Body of pancreas (tissue), 4 donors: Measurements from ENCODE around the gene BTBD18. TPM values are rescaled to one million over a fixed set of nuclear protein-coding genes. Genes with fewer than 3 reads are reported as not detected.

Experiments
- ATAC-seq: fragments of 150-250 bp; one replicate; pipeline ENCODE4 v1.9.1; 2016
- DNase-seq, 4 donors: peaks; one replicate each; pipeline ENCODE4 v3.0.0-alpha.2; 2019
- H3K27ac ChIP-seq, 4 donors: fragments of 200-600 bp; sonication (generic); 1 replicate in 3 of 4; 2 replicates in 1 of 4; pipeline versions ENCODE4 v1.5.1 to v1.6.1; 2016 to 2019; ENCODE audit warnings: mild to moderate bottlenecking in 1 of 4, mixed read lengths in 1 of 4, moderate library complexity in 1 of 4
- H3K27me3 ChIP-seq, 2 donors: fragments of 200-600 bp; sonication (generic); one replicate each; pipeline ENCODE4 v1.6.0; 2016; ENCODE audit warnings: mild to moderate bottlenecking in 1 of 2
- H3K36me3 ChIP-seq, 2 donors: fragments of 200-600 bp; sonication (generic); replicated peaks in 1 of 2; 2 replicates each; pipeline ENCODE4 v1.5.1; 2016; ENCODE audit warnings: low read depth in 2 of 2; ENCODE audit not compliant: insufficient read depth in 1 of 2
- H3K4me1 ChIP-seq: fragments of 200-600 bp; sonication (generic); one replicate; pipeline ENCODE4 v1.6.0; 2016
- H3K4me3 ChIP-seq, 2 donors: fragments of 200-600 bp; sonication (generic); 1 replicate in 1 of 2; 2 replicates in 1 of 2; pipeline ENCODE4 v1.5.1; 2016 to 2019
- H3K9me3 ChIP-seq, 3 donors: fragments of 200-600 bp; sonication (generic); 1 replicate in 2 of 3; 2 replicates in 1 of 3; pipeline ENCODE4 v1.5.1; 2016
- CTCF ChIP-seq, 7 experiments: fragments of 450-650 bp in 4 of 7; fragments of 200-600 bp in 3 of 7; sonication (generic) in 3 of 7; IDR thresholded peaks; one replicate each; pipeline ENCODE4 v1.5.1; 2016 to 2019; ENCODE audit warnings: antibody characterized with exemption in 7 of 7
- POLR2A ChIP-seq, 3 donors: fragments of 450-650 bp; IDR thresholded peaks; one replicate each; pipeline ENCODE4 v1.6.1; 2016; ENCODE audit warnings: antibody characterized with exemption in 3 of 3, mild to moderate bottlenecking in 2 of 3
- WGBS, 2 donors: methylation state at CpG; one replicate each; pipeline ENCODE4 v1.1.5; 2017; 5-methylcytosine and 5-hydroxymethylcytosine counted together
- intact Hi-C: fragments of 100-400 bp; cut with DNase I; formaldehyde crosslinking; loops from one replicate; pipeline ENCODE4 v1.15.1; 2023
- total RNA-seq, 2 donors: library from RNA; depleted of rRNA; stranded (reverse); fragments of >200 nt; gene quantifications; one replicate each; pipeline ENCODE4 v1.1.0, GENCODE V29; 2016

BTBD18 gene
- total RNA-seq, 2 donors from 2014 or later = not detected

- H3K27ac ChIP-seq = peak overlapping the region in 2 of 4 donors; percentile 31 to 79
- H3K4me3 ChIP-seq = no peak overlapping the region
- TF ChIP-seq POLR2A (IDR thresholded peaks at IDR 0.05) = no peak
- TF ChIP-seq CTCF (IDR thresholded peaks at IDR 0.05) = no peak
- H3K36me3 ChIP-seq = peaks cover 6 to 13% of the 10 kb centered on the region in 2 donors
- no peak for ATAC-seq
- intact Hi-C loops = no loop called here
- no peak for DNase-seq
- H3K27me3 ChIP-seq = no peaks in the 10 kb centered on the region
- peaks cover 56% of the 10 kb centered on the region for H3K4me1 ChIP-seq
- WGBS, 2 donors = 35 to 41% methylated on average over 8 of the region's 8 CpGs
- H3K9me3 ChIP-seq = no peaks in the 10 kb centered on the region
Observed at GRCh38 chr11:57793351-57794115, 41.9 kb upstream of the BTBD18 start.

- Histone ChIP-seq H3K9me3 (no peaks in the 10 kb centered on the region), H3K4me3 (no peak overlapping the region), H3K27me3 (no peaks in the 10 kb centered on the region), H3K27ac (peak overlapping the region; percentile 20 to 79 (median 33)), H3K4me1 (peaks cover 56% of the 10 kb centered on the region), H3K36me3 (peaks cover 6 to 13% of the 10 kb centered on the region in 2 donors)
- ATAC-seq (peak; percentile 56), DNase-seq (no peak)
- intact Hi-C loops = no loop called here
- TF ChIP-seq POLR2A (IDR thresholded peaks at IDR 0.05) (no peak), CTCF (IDR thresholded peaks at IDR 0.05) (no peak)
Observed at GRCh38 chr11:57792870-57793269, 41.3 kb upstream of the BTBD18 start.

GRCh38 chr11:57792060-57792541 lies 40.5 kb upstream of the BTBD18 start:
- Histone ChIP-seq H3K4me3 (no peak overlapping the region), H3K36me3 (peaks cover 6 to 13% of the 10 kb centered on the region in 2 donors), H3K4me1 (peaks cover 60% of the 10 kb centered on the region), H3K9me3 (no peaks in the 10 kb centered on the region), H3K27me3 (no peaks in the 10 kb centered on the region), H3K27ac (peak overlapping the region in 3 of 4 donors; percentile 20 to 79 (median 54))
- TF ChIP-seq CTCF (IDR thresholded peaks at IDR 0.05) = no peak
- peak in 1 of 3 donors; percentile 36 for TF ChIP-seq POLR2A (IDR thresholded peaks at IDR 0.05)
- intact Hi-C loops = no loop called here
- ATAC-seq (no peak), DNase-seq (peak in 3 of 4 donors; percentile 37 to 84 (median 58))
- WGBS, 2 donors = 84 to 88% methylated on average over 7 of the region's 7 CpGs

GRCh38 chr11:57791321-57792059 lies 39.9 kb upstream of the BTBD18 start:
- H3K9me3 ChIP-seq = no peaks in the 10 kb centered on the region
- WGBS, 2 donors = 88 to 90% methylated on average over 21 to 22 of the region's 22 CpGs
- no peak for DNase-seq
- TF ChIP-seq CTCF (IDR thresholded peaks at IDR 0.05) = no peak
- no peak for TF ChIP-seq POLR2A (IDR thresholded peaks at IDR 0.05)
- H3K4me1 ChIP-seq = peaks cover 67% of the 10 kb centered on the region
- ATAC-seq = no peak
- intact Hi-C loops = no loop called here
- peak overlapping the region in 2 of 4 donors; percentile 54 to 79 for H3K27ac ChIP-seq
- peaks cover 2 to 9% of the 10 kb centered on the region in 2 donors for H3K36me3 ChIP-seq
- no peak overlapping the region for H3K4me3 ChIP-seq
- H3K27me3 ChIP-seq = no peaks in the 10 kb centered on the region
